H9 (cell line): ENCODE measurements around the gene PRTG. TPM values are rescaled to one million over a fixed set of nuclear protein-coding genes. Genes with fewer than 3 reads are reported as not detected.

ENCODE experiments used
- DNase-seq: peaks from one replicate; pipeline ENCODE4 v3.0.0-alpha.2; 2017
- H2AFZ ChIP-seq: one replicate; pipeline ENCODE4 v1.6.1; 2013; ENCODE audit warnings: mild to moderate bottlenecking, low read length, control low read depth, moderate library complexity
- H2AK5ac ChIP-seq: 2 replicates; pipeline ENCODE4 v1.6.1; 2013; ENCODE audit warnings: low read length, control low read depth, mixed read lengths; ENCODE audit not compliant: insufficient read length
- H2BK120ac ChIP-seq: one replicate; pipeline ENCODE4 v1.6.1; 2013; ENCODE audit warnings: low read depth, mild to moderate bottlenecking, low read length, control low read depth, inconsistent platforms; ENCODE audit not compliant: poor library complexity, severe bottlenecking
- H2BK12ac ChIP-seq: 2 replicates; pipeline ENCODE4 v1.6.1; 2013; ENCODE audit warnings: low read length, control low read depth, mixed read lengths, low read depth; ENCODE audit not compliant: insufficient read length
- H2BK15ac ChIP-seq: 2 replicates; pipeline ENCODE4 v1.6.1; 2013; ENCODE audit warnings: low read depth, low read length, control low read depth
- H2BK20ac ChIP-seq: one replicate; pipeline ENCODE4 v1.6.1; 2013; ENCODE audit warnings: low read depth, mild to moderate bottlenecking, low read length, control low read depth, inconsistent platforms; ENCODE audit not compliant: poor library complexity, severe bottlenecking
- H2BK5ac ChIP-seq: 2 replicates; pipeline ENCODE4 v1.6.1; 2013; ENCODE audit warnings: low read length, control low read depth, mixed read lengths; ENCODE audit not compliant: insufficient read length
- H3K14ac ChIP-seq: 2 replicates; pipeline ENCODE4 v1.6.1; 2013; ENCODE audit warnings: low read length, control low read depth; ENCODE audit not compliant: insufficient read depth
- H3K18ac ChIP-seq: 2 replicates; pipeline ENCODE4 v1.6.1; 2013; ENCODE audit warnings: low read depth, mild to moderate bottlenecking, mixed read lengths, low read length, control low read depth; ENCODE audit not compliant: insufficient read length
- H3K23ac ChIP-seq: 2 replicates; pipeline ENCODE4 v1.6.1; 2013; ENCODE audit warnings: low read length, control low read depth, mixed read lengths, low read depth; ENCODE audit not compliant: insufficient read length
- H3K23me2 ChIP-seq: 2 replicates; pipeline ENCODE4 v1.6.1; 2013; ENCODE audit warnings: low read depth, mild to moderate bottlenecking, mixed read lengths, low read length, control low read depth; ENCODE audit not compliant: insufficient read length, poor library complexity, severe bottlenecking
- H3K27ac ChIP-seq: 2 replicates; pipeline ENCODE4 v1.5.1; 2013; ENCODE audit warnings: low read length, control low read depth, mixed read lengths, low read depth; ENCODE audit not compliant: insufficient read length
- H3K27me3 ChIP-seq: 2 replicates; pipeline ENCODE4 v1.6.1; 2013; ENCODE audit warnings: low read length, control low read depth, inconsistent platforms; ENCODE audit not compliant: insufficient read depth
- H3K4ac ChIP-seq: 2 replicates; pipeline ENCODE4 v1.6.1; 2013; ENCODE audit warnings: low read depth, mild to moderate bottlenecking, control low read depth, inconsistent platforms, low read length, moderate library complexity
- H3K4me1 ChIP-seq: 2 replicates; pipeline ENCODE4 v1.6.1; 2013; ENCODE audit warnings: low read length, control low read depth, inconsistent platforms; ENCODE audit not compliant: insufficient read depth
- H3K4me2 ChIP-seq: 2 replicates; pipeline ENCODE4 v1.6.1; 2013; ENCODE audit warnings: low read length, control low read depth, mixed read lengths; ENCODE audit not compliant: insufficient read length, insufficient read depth
- H3K56ac ChIP-seq: 2 replicates; pipeline ENCODE4 v1.6.1; 2013; ENCODE audit warnings: low read depth, mild to moderate bottlenecking, mixed read lengths, low read length, control low read depth; ENCODE audit not compliant: insufficient read length
- H3K79me1 ChIP-seq: 2 replicates; pipeline ENCODE4 v1.6.1; 2013; ENCODE audit warnings: low read depth, mild to moderate bottlenecking, moderate library complexity, low read length, control low read depth, inconsistent platforms; ENCODE audit not compliant: insufficient read depth, poor library complexity, severe bottlenecking
- H3K79me2 ChIP-seq: 2 replicates; pipeline ENCODE4 v1.6.1; 2013; ENCODE audit warnings: low read length, control low read depth, inconsistent platforms; ENCODE audit not compliant: insufficient read depth
- H3K9ac ChIP-seq: 2 replicates; pipeline ENCODE4 v1.6.1; 2013; ENCODE audit warnings: low read length, control low read depth, mixed read lengths; ENCODE audit not compliant: insufficient read length; ENCODE audit errors: extremely low read depth
- H3K9me3 ChIP-seq: one replicate; pipeline ENCODE4 v1.6.1; 2013; ENCODE audit warnings: low read depth, low read length, inconsistent platforms; ENCODE audit not compliant: control insufficient read depth
- H3T11ph ChIP-seq: one replicate; pipeline ENCODE4 v1.6.1; 2013; ENCODE audit warnings: mild to moderate bottlenecking, low read length, control low read depth, inconsistent platforms
- H4K20me1 ChIP-seq: one replicate; pipeline ENCODE4 v1.6.1; 2013; ENCODE audit not compliant: control insufficient read depth, insufficient read length, insufficient read depth
- H4K5ac ChIP-seq: 2 replicates; pipeline ENCODE4 v1.6.1; 2013; ENCODE audit warnings: low read depth, mild to moderate bottlenecking, mixed read lengths, low read length, control low read depth; ENCODE audit not compliant: insufficient read length
- H4K8ac ChIP-seq: replicated peaks from 2 replicates; pipeline ENCODE4 v1.6.1; 2013; ENCODE audit warnings: low read length, control low read depth, mixed read lengths, low read depth; ENCODE audit not compliant: insufficient read length
- H4K91ac ChIP-seq: 2 replicates; pipeline ENCODE4 v1.6.1; 2013; ENCODE audit warnings: low read depth, mild to moderate bottlenecking, moderate library complexity, mixed read lengths, low read length, control low read depth; ENCODE audit not compliant: insufficient read length
- H3K27ac Mint-ChIP-seq, 3 experiments: 2 replicates in 2 of 3; 3 replicates in 1 of 3; pipeline ENCODE4 v1.8.0; 2020 to 2021; ENCODE audit warnings: mixed read lengths in 3 of 3, mild to moderate bottlenecking in 1 of 3, moderate library complexity in 1 of 3
- H3K27me3 Mint-ChIP-seq: 2 replicates; pipeline ENCODE4 v1.8.0; 2021; ENCODE audit warnings: low read depth, mild to moderate bottlenecking, moderate library complexity, mixed read lengths
- H3K36me3 Mint-ChIP-seq, 3 experiments: 2 replicates in 2 of 3; 3 replicates in 1 of 3; pipeline ENCODE4 v1.8.0; 2020 to 2021; ENCODE audit warnings: low read depth in 3 of 3, mixed read lengths in 3 of 3; ENCODE audit not compliant: insufficient read depth in 1 of 3
- H3K4me1 Mint-ChIP-seq, 2 experiments: 2 replicates each; pipeline ENCODE4 v1.8.0; 2020; ENCODE audit warnings: mixed read lengths in 2 of 2
- H3K4me3 Mint-ChIP-seq, 2 experiments: 2 replicates in 1 of 2; 3 replicates in 1 of 2; pipeline ENCODE4 v1.8.0; 2020 to 2021; ENCODE audit warnings: mild to moderate bottlenecking in 2 of 2, mixed read lengths in 2 of 2, moderate library complexity in 1 of 2
- H3K9me3 Mint-ChIP-seq, 2 experiments: 2 replicates in 1 of 2; 3 replicates in 1 of 2; pipeline ENCODE4 v1.8.0; 2020; ENCODE audit warnings: mild to moderate bottlenecking in 2 of 2, mixed read lengths in 2 of 2, moderate library complexity in 1 of 2
- WGBS: extraction: QIAGEN DNeasy Blood & Tissue Kit; methylation state at CpG from one replicate; pipeline ENCODE4 v1.1.7; 2013; ENCODE audit warnings: missing lambda C conversion rate, low lambda C conversion rate, mixed read lengths; ENCODE audit not compliant: insufficient read length; ENCODE audit errors: extremely low coverage; 5-methylcytosine and 5-hydroxymethylcytosine counted together
- total RNA-seq: library from RNA; stranded (reverse); gene quantifications from 2 replicates; pipeline ENCODE4 v1.2.1, GENCODE V29; 2021
- TF ChIP-seq, protein P1 (sequence below): fragments of 200-600 bp; sonication (generic); conservative IDR thresholded peaks from 3 replicates; pipeline ENCODE4 v1.8.0; 2021; ENCODE audit warnings: antibody characterized with exemption, mild to moderate bottlenecking

The PRTG gene
- total RNA-seq, 1 experiment from 2014 or later, result 5.7 TPM

DNA sequence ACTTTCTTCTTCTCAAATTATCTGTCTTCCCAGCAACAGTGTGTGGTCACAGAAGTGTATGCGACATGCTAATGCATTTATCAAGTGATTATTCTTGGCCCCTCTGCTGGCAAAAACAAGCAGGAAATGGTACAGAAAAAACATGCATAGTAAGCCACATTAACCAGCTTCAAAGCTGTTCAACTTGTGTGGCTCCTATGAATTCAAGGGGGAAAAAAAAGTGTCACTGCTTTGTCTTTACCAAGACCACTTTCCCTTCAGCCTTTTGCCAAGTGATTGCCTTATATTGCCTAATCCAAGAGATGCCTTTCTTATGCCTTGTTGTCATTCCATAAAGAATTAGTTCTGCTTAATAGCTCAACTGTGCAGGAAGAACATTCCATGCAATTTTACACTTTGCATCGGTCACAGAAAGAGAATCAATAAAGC, 39.1 kb downstream of the PRTG start:
- Histone ChIP-seq H2BK12ac (no peak overlapping the region), H3K27me3 (no peaks in the 10 kb centered on the region), H2AFZ (no peak overlapping the region), H4K91ac (no peak overlapping the region), H3K23ac (no peak overlapping the region), H2BK15ac (no peak overlapping the region), H4K20me1 (no peaks in the 10 kb centered on the region), H3K18ac (no peak overlapping the region), H3K56ac (no peak overlapping the region), H4K5ac (no peak overlapping the region), H3K4me2 (no peak overlapping the region), H3K4ac (no peak overlapping the region), H3K9me3 (no peaks in the 10 kb centered on the region), H2BK5ac (no peak overlapping the region), H3K9ac (no peak overlapping the region), H2AK5ac (no peak overlapping the region), H3K79me1 (no peaks in the 10 kb centered on the region), H3K79me2 (no peaks in the 10 kb centered on the region), H4K8ac (no peak overlapping the region), H2BK20ac (no peak overlapping the region), H3K14ac (no peak overlapping the region), H3K23me2 (no peaks in the 10 kb centered on the region), H3T11ph (no peak overlapping the region), H3K27ac (no peak overlapping the region), H2BK120ac (no peak overlapping the region), H3K4me1 (peaks cover 4% of the 10 kb centered on the region; the same call in 1 of the 2 replicates)
- no CpG with 5 or more reads among the region's 2 CpGs for WGBS
- H3K36me3 Mint-ChIP-seq, result no peaks in the 10 kb centered on the region
- H3K27ac Mint-ChIP-seq, result no peak overlapping the region; a peak in 1 of 7 replicates
- peaks cover 27% of the 10 kb centered on the region for H3K27me3 Mint-ChIP-seq
- H3K9me3 Mint-ChIP-seq, result no peaks in the 10 kb centered on the region
- no peak overlapping the region for H3K4me3 Mint-ChIP-seq
- peaks cover 0 to 3% of the 10 kb centered on the region in 2 experiments; a peak in 1 of 4 replicates for H3K4me1 Mint-ChIP-seq
- DNase-seq, result no peak
- TF ChIP-seq, protein P1, sequence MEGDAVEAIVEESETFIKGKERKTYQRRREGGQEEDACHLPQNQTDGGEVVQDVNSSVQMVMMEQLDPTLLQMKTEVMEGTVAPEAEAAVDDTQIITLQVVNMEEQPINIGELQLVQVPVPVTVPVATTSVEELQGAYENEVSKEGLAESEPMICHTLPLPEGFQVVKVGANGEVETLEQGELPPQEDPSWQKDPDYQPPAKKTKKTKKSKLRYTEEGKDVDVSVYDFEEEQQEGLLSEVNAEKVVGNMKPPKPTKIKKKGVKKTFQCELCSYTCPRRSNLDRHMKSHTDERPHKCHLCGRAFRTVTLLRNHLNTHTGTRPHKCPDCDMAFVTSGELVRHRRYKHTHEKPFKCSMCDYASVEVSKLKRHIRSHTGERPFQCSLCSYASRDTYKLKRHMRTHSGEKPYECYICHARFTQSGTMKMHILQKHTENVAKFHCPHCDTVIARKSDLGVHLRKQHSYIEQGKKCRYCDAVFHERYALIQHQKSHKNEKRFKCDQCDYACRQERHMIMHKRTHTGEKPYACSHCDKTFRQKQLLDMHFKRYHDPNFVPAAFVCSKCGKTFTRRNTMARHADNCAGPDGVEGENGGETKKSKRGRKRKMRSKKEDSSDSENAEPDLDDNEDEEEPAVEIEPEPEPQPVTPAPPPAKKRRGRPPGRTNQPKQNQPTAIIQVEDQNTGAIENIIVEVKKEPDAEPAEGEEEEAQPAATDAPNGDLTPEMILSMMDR, result no peak
